Muscle of leg (tissue), 11 donors: ENCODE measurements around the gene GATAD2A. TPM values are rescaled to one million over a fixed set of nuclear protein-coding genes. Genes with fewer than 3 reads are reported as not detected.

Source experiments
- DNase-seq: peaks from one replicate; pipeline ENCODE4 v3.0.0; 2013
- H3K27ac ChIP-seq: one replicate; pipeline ENCODE4 v1.5.1; 2013; ENCODE audit warnings: mild to moderate bottlenecking, low read length, control low read depth
- H3K27me3 ChIP-seq: one replicate; pipeline ENCODE4 v1.6.1; 2013; ENCODE audit warnings: low read length; ENCODE audit not compliant: control insufficient read depth, insufficient read depth
- H3K36me3 ChIP-seq: one replicate; pipeline ENCODE4 v1.6.1; 2013; ENCODE audit warnings: low read length; ENCODE audit not compliant: control insufficient read depth, insufficient read depth
- H3K4me1 ChIP-seq: one replicate; pipeline ENCODE4 v1.6.1; 2013; ENCODE audit warnings: low read length; ENCODE audit not compliant: control insufficient read depth, insufficient read depth
- H3K4me3 ChIP-seq: one replicate; pipeline ENCODE4 v1.5.1; 2013; ENCODE audit warnings: low read length, control low read depth
- H3K9me3 ChIP-seq: replicated peaks from 2 replicates; pipeline ENCODE4 v1.6.1; 2013; ENCODE audit warnings: low read depth, low read length; ENCODE audit not compliant: control insufficient read depth
- WGBS: methylation state at CpG from one replicate; pipeline ENCODE4 v1.1.5; 2013; ENCODE audit warnings: missing lambda C conversion rate; ENCODE audit not compliant: insufficient coverage; 5-methylcytosine and 5-hydroxymethylcytosine counted together
- polyA plus RNA-seq, 8 donors: library from polyadenylated mRNA; unstranded; fragments of 120-200 nt; gene quantifications; one replicate each; pipeline versions ENCODE4 v1.2.1 to v1.2.3, GENCODE V29; 2013; ENCODE audit warnings: inconsistent platforms in 1 of 8, low replicate concordance in 1 of 8; ENCODE audit not compliant: insufficient read length in 8 of 8, insufficient read depth in 1 of 8
- total RNA-seq: library from RNA; stranded (reverse); fragments of 120-200 nt; gene quantifications from one replicate; pipeline ENCODE4 v1.2.4, GENCODE V29; 2013

Gene GATAD2A
- total and polyA plus RNA-seq, 9 donors, result 25.1 to 62.2 (median 49.8) TPM

GRCh38 chr19:19525611-19526380 is 120.3 kb downstream of the GATAD2A start:
- Histone ChIP-seq H3K4me3 (no peak overlapping the region), H3K9me3 (peaks cover 3% of the 10 kb centered on the region), H3K27ac (no peak overlapping the region), H3K4me1 (no peaks in the 10 kb centered on the region), H3K36me3 (peaks cover 48% of the 10 kb centered on the region), H3K27me3 (no peaks in the 10 kb centered on the region)
- WGBS, result 83% methylated on average over 21 of the region's 23 CpGs
- no peak for DNase-seq

DNA sequence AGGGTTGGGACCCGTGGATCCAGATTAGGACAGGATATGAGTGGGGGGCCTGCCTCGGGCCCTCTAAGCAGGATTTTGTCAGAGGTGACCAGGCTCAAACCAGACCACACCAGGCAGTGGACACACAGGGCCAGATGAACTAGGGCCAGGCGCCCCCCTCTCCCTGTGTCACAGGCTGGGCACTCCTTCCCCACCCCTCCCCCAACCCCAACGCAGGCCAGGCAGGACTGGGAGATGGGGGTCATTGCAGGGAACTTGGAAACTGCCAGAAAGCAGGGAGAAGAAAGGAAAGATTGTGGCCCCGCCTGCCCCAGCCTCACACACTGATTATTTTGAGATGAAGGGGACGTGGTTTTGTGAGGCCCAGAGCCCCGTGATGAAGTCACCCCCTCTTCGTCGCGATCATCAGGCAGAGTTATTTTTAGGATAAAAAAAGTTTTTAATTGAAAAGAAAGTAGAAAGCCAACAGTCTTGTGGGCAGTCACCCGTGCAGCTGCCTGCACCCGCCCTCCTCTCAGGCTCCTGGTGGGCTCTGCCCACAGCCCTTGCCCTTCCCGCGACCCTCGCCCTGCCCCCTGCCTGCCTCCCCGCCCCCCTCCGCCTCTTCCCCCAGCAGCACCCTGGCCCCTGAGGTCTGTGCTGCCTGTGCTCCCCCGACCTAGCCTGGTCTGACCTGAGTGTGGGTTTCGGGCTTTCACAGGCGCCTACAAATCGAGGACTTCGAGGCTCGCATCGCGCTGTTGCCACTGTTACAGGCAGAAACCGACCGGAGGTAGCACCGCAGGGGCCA is 121.3 kb downstream of the GATAD2A start:
- H3K9me3 ChIP-seq, result no peaks in the 10 kb centered on the region
- H3K36me3 ChIP-seq, result peaks cover 49% of the 10 kb centered on the region
- H3K4me3 ChIP-seq, result no peak overlapping the region
- H3K27me3 ChIP-seq, result no peaks in the 10 kb centered on the region
- WGBS, result 82% methylated on average over 19 of the region's 28 CpGs
- H3K27ac ChIP-seq, result no peak overlapping the region
- DNase-seq, result no peak
- H3K4me1 ChIP-seq, result no peaks in the 10 kb centered on the region

DNA sequence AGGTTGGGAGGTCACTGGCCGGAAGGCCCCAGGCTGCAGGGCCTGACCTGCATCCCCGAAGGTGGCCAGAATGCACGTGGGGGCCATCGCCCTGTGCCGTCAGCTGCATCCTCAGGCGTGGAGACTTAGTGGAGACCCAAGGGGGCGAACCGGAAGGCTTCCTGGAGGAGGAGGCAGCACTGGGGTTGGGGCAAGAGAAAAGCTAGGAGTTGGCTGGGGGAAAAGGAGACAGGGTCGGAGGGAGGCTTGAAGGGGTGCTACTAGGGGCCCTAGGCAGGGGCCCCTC is 121.8 kb downstream of the GATAD2A start:
- Histone ChIP-seq H3K9me3 (no peaks in the 10 kb centered on the region), H3K27ac (no peak overlapping the region), H3K27me3 (no peaks in the 10 kb centered on the region), H3K4me1 (peaks cover 3% of the 10 kb centered on the region), H3K36me3 (peaks cover 49% of the 10 kb centered on the region), H3K4me3 (no peak overlapping the region)
- WGBS, result 95% methylated on average over 9 of the region's 9 CpGs
- no peak for DNase-seq

GRCh38 chr19:19527674-19528625 is 122.5 kb downstream of the GATAD2A start:
- Histone ChIP-seq H3K4me3 (no peak overlapping the region), H3K27me3 (no peaks in the 10 kb centered on the region), H3K36me3 (peaks cover 48% of the 10 kb centered on the region), H3K9me3 (no peaks in the 10 kb centered on the region), H3K4me1 (peaks cover 6% of the 10 kb centered on the region), H3K27ac (no peak overlapping the region)
- DNase-seq, result no peak
- 86% methylated on average over 11 of the region's 27 CpGs for WGBS

GRCh38 chr19:19528721-19529490 is 123.4 kb downstream of the GATAD2A start, which contains the start of gene YJEFN3:
Gene YJEFN3, plus strand, starts transcription at chr19:19528911. Its CDS starts 22 bp downstream, at chr19:19528933.
- H3K27me3 ChIP-seq, result no peaks in the 10 kb centered on the region
- H3K4me1 ChIP-seq, result peaks cover 6% of the 10 kb centered on the region
- H3K9me3 ChIP-seq, result no peaks in the 10 kb centered on the region
- H3K4me3 ChIP-seq, result no peak within 1 kb of the TSS
- H3K27ac ChIP-seq, result no peak within 1 kb of the TSS
- WGBS, result 5% methylated on average over 38 of the region's 50 CpGs
- peaks cover 44% of the 10 kb centered on the region for H3K36me3 ChIP-seq
- DNase-seq, result no peak

DNA sequence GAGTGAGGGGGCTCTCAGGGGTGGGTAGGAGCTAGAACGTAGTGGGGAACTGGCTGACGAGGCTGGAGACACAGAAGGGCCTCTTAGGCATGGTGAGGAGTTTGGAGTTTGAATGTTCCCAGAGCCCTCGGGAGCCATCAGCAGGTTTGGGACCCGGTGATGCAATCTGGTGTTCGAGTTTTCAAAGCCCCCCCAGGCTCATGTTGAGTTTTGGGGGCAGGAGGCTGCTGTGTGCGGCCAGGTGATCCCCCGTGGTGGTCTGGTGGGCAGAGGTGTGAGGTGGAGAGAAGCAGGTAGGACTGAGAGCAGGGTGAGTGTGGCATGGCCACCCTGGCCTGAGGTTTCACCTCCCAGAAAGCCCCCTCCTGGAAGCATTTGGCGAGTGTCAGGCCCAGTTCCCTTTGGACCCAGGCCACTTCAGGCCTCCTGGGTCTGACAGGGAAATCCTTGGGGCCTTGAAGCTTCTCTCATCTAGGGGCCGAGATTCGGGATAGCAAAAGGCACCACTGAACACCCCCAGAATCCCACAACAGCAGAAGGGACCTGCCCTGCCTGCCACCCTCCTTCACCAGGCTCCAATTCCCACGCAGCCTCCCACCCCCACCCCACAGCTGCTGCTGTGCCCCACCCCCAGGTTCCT is 124.4 kb downstream of the GATAD2A start:
- Histone ChIP-seq H3K4me1 (peaks cover 6% of the 10 kb centered on the region), H3K27me3 (no peaks in the 10 kb centered on the region), H3K9me3 (no peaks in the 10 kb centered on the region), H3K36me3 (peaks cover 38% of the 10 kb centered on the region), H3K4me3 (no peak overlapping the region), H3K27ac (no peak overlapping the region)
- no peak for DNase-seq
- WGBS, result 66% methylated on average over 10 of the region's 11 CpGs

DNA sequence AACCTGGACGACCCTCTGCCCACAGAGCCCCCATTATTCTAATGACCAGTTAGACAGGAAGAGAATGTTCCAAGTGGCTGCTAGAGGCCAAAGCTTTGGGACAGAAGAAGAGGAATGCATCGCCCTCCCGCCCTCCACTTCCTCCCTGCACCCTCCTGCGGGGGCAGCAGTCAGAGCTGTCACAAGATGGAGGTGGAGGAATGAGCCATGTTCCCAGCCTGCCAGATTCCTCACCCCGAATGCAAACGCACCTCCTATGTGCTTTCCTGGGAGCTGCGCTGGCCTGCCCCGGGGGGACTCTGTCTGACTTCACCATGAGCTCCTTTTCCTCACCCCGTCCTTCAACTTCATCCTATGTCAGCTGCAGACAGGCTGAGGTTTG is 124.9 kb downstream of the GATAD2A start:
- H3K9me3 ChIP-seq, result no peaks in the 10 kb centered on the region
- peaks cover 37% of the 10 kb centered on the region for H3K36me3 ChIP-seq
- H3K27me3 ChIP-seq, result no peaks in the 10 kb centered on the region
- H3K4me3 ChIP-seq, result no peak overlapping the region
- no CpG with 5 or more reads among the region's 9 CpGs for WGBS
- H3K4me1 ChIP-seq, result peaks cover 6% of the 10 kb centered on the region
- H3K27ac ChIP-seq, result no peak overlapping the region
- no peak for DNase-seq

- Histone ChIP-seq H3K27ac (no peak overlapping the region), H3K36me3 (peaks cover 36% of the 10 kb centered on the region), H3K27me3 (no peaks in the 10 kb centered on the region), H3K4me1 (peaks cover 6% of the 10 kb centered on the region), H3K4me3 (no peak overlapping the region), H3K9me3 (no peaks in the 10 kb centered on the region)
- WGBS, result 93% methylated on average over 4 of the region's 4 CpGs
- DNase-seq, result no peak
These were observed 125.4 kb downstream of the GATAD2A start for GRCh38 chr19:19530889-19531288.
